Stimulated activated CD8-positive, alpha-beta memory T cell treated with anti-CD3 and anti-CD28 coated beads, Interleukin-7, amount 100 ng/mL, for 48 hours (primary cell): ENCODE measurements around the gene KRT85.

Source experiments
- DNase-seq, 2 donors: peaks; one replicate each; pipeline ENCODE4 v3.0.0-alpha.2; 2020; ENCODE audit warnings: low read depth in 1 of 2; ENCODE audit errors: extremely low read depth in 1 of 2

Gene KRT85

DNA sequence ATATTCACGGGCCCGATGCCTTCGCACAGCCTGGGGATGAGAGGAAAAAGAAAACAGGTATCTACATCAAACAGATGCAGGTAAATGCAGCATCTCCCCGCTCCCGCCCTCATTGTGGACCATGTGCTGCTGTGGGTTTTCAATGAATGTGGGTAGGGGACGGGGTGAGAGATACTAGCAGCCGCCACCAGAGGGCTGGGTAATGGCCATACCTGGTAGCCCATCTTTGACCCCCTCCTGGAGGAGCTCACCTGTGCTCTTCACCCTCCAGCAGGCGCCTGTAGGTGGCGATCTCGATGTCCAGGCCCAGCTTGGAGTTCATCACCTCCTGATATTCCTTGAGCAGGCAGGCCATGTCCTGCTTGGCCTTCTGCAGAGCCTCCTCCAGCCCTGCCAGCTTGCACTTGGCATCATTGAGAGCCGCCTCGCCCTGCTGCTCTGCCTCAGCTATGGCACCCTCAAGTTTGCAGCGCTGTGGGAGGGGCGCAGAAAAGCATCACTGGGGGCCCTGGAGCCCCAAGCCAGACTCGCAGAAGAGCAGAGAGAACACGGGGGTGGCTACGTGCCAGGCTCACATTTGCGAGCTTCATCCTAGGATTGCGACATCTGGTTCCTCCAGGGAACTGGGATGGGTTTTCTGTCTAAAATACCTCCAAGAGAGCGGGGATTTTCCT is 28.6 kb upstream of the KRT85 start:
- no peak for DNase-seq

DNA sequence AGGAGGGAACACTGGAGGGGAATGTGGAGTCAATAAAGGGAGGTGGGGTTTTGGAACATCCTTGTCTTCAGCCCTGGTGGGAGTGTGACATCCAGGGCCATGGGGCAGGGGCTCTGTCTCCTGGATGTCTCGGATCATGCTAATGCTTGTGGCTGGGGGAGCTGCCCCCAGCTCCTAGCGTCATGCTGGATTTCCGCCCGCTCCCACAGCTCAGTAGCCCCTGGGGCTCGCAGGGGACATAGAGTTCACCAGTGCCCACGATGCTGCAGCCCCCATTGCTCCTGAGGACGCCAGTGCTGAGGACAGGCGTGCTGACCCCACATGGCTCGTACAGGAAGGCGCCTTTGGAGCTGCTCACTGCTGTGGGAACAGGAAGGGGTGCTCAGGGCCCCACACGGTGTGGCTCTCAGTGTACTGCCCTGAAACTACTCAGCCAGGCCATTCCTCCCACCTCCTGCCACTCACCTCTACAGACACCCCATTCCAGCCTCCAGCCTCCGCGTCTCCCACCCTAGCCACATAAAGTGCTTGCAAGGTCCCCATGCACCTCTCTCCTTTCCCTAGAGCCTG is 27.6 kb upstream of the KRT85 start:
- no peak for DNase-seq

DNA sequence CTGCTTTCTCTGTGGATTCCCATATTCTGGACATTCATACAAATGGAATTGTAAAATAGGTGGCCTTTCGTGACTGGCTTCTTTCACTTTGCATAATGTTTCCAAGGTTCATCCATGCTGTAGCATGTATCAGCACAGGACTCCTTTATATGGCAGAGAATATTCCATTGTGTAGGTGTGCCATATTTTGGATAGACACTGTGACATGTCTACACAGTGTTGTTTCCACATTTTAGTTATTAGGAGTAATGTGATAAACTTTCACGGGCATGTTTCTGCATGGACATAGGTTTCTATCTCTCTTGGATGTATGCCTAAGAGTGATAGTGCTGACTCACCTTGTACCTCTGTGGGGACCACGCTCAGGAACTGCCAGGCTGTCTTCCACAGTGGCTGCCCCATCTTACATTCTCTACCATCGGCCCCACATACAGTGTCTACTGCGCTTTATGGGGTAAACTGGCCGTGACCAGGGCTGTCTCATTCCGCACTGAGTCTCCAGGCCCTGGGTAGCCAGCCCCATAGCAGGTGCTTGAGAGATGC is 25.3 kb upstream of the KRT85 start:
- no peak for DNase-seq

- DNase-seq, result no peak
Measured at GRCh38 chr12:52391618-52392002, 24.3 kb upstream of the KRT85 start.

- no peak for DNase-seq
Measured at GRCh38 chr12:52390739-52391617, 23.7 kb upstream of the KRT85 start.

- DNase-seq, result no peak
Measured at GRCh38 chr12:52389313-52390207, 22.3 kb upstream of the KRT85 start.

- no peak for DNase-seq
Measured at GRCh38 chr12:52387859-52388258, 20.6 kb upstream of the KRT85 start.

DNA sequence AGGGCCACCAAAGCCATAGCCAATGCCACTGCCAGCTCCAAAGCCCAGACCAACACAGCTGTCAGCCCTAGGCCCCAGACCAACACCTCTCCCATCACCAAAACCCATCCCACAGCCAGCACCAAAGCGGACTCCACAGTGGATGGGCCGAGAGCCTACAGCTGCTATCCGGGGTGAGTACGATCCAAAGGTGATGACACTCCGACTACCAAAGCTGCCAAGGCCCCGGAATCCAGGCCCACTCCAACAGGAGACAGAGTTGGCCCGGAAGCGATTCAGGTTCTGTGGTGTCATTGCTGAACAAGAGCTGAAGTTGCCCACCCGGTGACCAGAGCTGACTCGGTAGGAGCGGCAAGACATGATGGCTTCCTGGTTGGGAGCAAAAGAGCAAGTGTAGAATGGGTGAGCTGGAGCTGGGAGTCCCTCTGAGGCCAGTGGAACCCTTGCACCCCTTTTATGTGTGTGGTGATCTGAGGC is 18.0 kb upstream of the KRT85 start, which contains the start of gene KRT84:
Gene KRT84 (minus strand): TSS at position 427 of the 477 bp plus-strand sequence. CDS start 67 bp downstream, at position 360.
- DNase-seq, result no peak

DNA sequence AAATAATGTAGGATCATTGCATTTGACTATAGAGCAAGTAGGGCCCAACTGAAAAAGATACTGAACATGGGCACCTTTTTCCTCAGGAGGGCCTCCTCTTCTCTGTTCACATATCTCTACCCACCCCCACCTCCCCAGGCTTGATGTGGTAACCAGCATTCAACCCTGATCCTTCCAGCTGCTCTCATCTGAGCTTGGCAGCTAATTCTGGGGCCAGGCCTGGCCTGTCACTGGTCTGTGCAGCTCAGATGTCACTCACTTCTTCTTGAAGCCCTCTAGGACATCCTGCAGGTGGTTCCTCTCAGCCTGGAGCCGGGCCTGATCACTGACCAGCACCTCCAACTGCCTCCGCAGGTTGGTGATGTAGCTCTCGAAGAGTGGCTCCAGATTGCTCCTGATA is 16.1 kb upstream of the KRT85 start:
- no peak for DNase-seq

DNA sequence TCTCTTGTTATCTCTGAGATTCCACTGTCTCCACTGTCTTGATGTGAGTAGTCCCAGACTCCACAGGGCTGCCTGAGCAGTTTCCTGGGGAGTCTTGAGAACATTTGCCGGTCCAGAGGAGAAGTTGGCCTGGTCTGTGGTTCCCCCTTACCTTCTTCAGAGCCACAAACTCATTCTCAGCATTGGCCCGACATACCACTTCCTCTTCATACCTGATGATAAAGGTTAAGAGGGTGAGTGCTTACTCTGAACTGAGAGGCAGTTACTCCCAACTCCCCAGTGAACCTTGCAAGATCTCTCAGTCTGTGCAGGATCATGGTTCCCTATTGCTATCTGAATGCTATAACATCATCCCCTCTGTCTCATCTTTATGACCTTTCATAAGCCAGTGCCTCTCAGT is 15.6 kb upstream of the KRT85 start:
- DNase-seq, result no peak

DNA sequence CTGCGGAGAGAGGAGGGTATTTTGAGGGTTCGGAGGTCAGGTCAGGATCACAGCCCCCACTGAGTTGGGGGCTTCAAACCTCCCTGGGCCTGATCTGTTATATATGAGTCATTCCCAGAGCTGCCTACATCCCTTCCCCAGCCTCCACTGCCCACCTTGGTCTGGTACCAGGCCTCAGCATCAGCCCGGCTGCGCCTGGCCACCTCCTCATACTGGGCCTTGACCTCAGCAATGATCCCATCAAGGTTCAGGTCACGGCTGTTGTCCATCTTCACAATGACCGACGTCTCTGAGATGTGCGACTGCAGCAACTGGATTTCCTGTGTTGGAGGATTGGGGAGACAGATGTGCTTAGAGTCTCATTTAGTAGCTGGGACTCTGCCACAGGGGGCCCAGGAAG is 13.9 kb upstream of the KRT85 start:
- no peak for DNase-seq

DNA sequence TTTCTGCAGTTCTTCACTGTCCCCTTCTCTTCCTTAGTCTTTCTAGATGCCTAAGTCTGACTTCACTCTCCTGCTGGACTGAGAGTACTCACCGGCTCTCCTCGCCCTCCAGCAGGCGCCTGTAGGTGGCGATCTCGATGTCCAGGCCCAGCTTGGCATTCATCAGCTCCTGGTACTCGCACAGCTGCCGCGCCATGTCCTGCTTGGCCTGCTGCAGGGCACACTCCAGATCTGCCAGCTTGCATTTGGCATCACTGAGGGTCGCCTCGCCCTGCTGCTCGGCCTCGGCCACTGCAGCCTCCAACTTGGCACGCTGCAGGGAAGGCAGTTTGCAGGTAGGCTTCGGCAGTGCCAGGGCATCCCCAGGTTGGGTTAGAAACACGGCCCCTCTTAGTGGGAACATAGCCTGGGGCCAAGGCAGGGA is 13.0 kb upstream of the KRT85 start:
- DNase-seq, result no peak

GRCh38 chr12:52379536-52379935 is 12.3 kb upstream of the KRT85 start:
- no peak for DNase-seq

GRCh38 chr12:52378091-52378490 is 10.8 kb upstream of the KRT85 start:
- no peak for DNase-seq

DNA sequence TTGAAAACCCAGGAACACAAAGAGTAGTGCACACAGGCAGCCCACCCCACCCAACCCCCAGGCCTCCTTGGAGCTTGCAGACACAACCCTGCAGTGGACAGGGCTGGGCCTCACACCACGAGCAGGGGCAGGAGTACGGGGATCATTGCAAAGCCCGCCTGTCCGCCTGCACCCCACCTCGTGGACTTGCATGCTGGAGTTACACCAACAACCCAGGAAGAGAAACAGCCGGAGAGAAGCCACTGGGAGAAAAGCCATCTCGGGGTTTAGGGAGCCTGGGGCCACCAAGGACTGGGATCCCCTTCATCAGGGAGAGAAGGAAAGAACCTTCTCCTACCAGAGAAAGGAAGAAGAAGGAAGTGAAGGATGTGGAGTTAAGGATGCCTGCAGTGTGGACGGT is 10.0 kb upstream of the KRT85 start:
- DNase-seq, result no peak

DNA sequence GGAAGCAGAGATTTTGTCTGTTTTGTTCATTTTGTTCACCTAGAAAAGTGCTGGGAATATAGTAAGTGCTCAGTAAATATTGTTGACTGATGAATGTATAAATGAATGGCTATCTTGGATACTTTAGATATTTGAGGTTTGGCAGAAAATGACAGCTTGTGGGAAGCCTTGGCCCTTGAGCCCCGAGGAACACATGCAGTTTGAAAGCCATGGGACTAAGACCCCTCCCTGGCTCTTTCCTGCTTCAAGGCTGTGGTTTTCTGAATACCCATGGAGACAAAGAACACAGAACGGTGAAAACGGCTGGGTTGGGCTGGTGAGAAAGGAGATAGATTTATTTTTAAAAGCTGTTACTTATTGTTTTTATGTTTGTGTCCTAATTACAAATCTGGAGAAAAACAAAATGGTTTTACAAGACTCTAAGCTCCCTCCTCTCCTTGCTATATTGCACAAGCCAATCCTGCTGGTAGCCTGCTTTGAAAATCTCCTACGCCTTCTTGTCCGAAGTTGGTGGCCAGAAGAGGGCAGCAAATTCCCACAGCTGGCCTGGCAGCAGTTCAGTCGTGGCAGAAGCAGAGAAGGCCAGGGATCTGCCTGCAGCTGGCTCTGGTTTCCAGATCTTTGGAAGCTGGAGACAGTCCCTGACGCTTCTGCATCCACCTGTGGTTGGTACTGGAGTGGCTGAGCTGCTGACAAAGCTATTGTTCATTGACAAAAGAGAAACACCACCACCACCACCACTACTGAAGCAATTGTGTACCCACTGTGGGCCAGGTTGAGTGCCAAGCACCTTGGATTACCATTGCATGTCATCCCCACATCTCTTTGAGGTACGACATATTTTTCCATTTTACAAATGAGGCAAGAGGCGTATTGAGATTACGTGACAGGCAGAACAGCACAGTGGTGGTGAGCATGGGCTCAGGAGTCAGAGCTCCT is 5.2 kb upstream of the KRT85 start:
- DNase-seq, result peak in 1 of 2 donors; percentile 32

- no peak for DNase-seq
Measured at GRCh38 chr12:52371716-52372115, 4.4 kb upstream of the KRT85 start.

DNA sequence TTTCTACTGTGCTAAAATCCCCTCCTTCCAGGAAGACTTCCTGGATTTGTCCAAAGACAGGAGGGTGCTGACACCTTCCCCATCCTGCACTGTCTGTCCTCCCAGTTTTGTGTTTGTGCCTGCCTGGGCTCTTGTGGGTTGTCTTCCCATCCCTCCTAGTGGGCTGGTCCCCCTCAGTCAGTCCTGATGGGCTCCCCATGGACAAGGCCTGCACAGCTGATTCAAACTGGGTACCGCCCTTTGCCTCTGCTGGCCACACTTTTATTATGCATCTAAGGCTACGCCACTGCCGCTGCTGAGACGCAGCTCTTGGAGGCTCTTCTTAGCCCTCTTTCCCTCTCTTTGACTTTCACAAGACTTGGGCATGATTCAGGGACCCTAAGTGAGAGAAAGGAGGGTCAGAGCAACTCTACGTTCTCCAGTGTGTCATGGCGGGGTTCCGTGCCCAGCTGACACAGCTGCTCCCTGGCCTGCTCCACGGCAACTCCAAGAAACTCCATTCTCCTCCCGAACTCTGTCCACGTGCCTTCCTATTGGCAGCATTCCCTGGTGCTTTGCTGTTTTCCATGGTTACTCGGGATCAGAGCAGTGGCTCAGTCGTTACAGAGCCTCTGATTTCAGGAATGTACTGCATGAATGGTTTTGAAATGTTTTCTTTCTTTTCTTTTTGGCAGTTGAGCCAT is 3.8 kb upstream of the KRT85 start:
- no peak for DNase-seq

DNA sequence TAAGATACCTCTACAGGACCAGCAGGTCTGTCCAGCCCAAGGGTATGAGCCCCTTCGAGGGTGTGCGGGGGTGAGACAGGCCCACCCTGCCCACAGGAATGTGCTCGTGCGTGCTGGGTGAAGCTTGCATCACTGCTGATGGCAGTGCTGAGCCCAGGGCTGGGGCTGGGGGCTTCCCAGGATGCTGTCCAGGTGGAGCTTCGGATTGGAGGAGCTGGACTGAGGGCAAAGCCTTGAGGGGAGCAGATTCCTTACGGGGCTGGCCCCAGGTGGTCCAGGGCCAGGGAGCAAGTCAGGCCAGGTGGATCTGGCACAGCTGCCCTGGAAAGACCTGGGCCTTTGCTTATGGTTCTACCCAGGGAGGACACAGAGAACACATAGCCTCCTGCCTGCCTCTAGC is 2.5 kb upstream of the KRT85 start:
- DNase-seq, result no peak
